Activated CD8-positive, alpha-beta memory T cell treated with anti-CD3 and anti-CD28 coated beads for 48 hours (primary cell): ENCODE results near the gene PCED1B.
"Not testable (repeated sequence)": the region's sequence is repeated elsewhere in the genome, so short reads cannot be mapped to it uniquely, and the experiment has no call there.

Experiments
- DNase-seq, 3 experiments: peaks; one replicate each; pipeline ENCODE4 v3.0.0-alpha.2; 2020; ENCODE audit warnings: low read depth in 2 of 3, low spot score in 2 of 3

PCED1B gene

DNA sequence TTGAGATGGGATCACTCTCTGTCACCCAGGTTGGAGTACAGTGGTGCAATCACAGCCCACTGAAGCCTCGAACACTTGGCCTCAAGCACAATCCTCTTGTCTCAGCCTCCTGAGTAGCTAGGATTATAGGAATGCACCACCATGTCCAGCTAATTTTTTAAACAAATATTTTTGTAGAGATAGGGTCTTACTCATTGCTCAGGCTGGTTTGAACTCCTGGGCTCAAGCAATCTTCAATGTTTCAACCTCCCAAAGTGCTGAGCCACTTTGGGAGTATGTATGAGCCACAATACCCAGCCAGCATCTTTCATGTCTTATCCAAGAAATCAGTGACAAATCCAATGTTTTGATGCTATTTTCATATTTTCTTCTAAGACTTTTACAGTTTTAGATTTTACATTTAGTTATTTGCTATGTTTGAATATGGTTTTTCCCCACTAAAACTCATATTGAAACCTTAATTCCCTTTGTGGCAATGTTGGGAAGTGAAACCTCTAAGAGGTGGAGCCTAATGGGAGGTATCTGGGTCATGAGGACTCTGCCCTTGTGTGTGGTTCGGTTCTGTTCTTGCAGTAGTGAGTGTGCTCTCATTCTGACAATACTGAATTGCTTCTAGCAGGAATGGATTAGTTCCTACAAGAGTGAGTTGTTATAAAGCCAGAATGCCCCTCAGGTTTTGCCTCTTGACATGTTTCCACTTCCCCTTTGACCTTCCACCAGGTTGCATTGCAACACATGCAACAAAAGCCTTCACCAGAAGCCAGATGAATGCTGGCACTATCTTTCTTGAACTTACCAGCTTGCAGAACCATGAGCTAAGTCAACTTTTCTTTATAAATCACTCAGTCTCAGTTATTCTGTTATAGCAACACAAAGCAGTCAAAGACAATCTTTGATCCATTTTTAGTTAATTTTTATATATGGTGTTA is 81.2 kb downstream of the PCED1B start:
- DNase-seq: no peak

GRCh38 chr12:47164116-47164515 is 84.7 kb downstream of the PCED1B start:
- DNase-seq: no peak

GRCh38 chr12:47164724-47165439 is 85.5 kb downstream of the PCED1B start:
- DNase-seq: no peak

- no peak for DNase-seq
Measured at GRCh38 chr12:47165934-47166333, 86.5 kb downstream of the PCED1B start.

DNA sequence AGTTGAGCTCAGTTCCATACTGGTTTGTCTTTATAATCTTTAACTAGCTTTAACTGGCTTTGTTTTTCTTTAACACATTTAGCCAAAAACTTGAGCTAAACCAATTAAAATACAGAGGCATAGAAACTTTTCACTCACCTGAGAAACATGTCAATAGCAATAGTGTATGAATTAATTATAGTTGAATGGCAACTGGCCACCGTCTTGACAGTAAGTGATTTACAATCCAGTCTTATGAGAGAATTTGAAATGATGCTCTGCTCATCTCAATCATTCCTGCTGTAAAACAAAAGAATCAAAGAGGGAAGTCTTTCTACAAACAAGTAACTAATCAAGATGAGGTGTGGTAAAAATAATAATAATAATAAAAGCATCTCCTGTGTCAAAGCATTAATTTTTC is 86.9 kb downstream of the PCED1B start:
- DNase-seq: no peak

DNA sequence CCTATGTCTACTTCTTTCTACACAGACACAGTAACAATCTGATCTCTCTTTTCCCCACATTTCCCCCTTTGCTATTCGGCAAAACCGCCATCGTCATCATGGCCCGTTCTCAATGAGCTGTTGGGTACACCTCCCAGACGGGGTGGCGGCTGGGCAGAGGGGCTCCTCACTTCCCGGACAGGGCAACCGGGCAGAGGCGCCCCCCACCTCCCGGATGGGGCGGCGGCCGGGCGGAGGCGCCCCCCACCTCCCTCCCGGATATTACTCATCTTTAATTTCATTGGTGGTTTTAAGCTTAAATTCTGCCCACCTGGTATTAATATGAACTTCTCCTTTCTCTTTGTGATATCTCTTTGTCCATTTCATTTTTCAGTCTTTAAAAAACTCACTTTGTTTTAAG is 90.9 kb downstream of the PCED1B start:
- DNase-seq: not testable (repeated sequence)

GRCh38 chr12:47178014-47178413 is 98.6 kb downstream of the PCED1B start:
- no peak for DNase-seq

DNA sequence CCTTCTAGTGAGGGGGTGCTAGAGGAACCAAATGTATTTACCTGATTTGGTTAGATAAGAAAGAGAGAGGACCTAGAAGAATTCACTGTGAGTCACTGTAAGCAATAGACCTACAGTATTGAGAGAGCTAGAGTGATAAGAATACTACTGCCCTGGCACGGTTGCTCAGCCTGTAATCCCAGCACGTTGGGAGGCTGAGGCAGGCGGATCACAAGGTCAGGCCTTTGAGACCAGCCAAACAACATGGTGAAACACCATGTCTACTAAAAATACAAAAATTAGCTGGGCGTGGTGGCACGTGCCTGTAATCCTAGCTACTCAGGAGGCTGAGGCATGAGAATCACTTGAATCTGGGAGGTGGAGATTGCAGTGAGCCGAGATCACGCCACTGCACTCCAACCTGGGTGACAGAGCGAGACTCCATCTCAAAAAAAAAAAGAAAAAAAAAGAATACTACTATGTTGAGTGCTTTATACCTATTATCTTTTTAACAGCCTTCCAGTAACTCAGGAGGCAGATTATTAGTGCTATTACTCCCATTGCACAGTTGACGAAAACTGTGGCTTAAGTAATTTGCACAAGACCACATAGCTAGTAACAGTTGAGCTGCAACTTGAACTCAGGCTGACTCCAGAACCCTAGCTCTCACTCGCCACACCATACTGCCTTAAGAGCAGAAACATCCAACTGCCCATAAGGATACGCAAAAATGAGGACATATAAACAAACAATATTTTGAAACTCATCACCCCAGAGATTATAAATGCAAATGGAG is 102.9 kb downstream of the PCED1B start:
- DNase-seq: not testable (repeated sequence)

GRCh38 chr12:47184229-47184628 is 104.8 kb downstream of the PCED1B start:
- DNase-seq: no peak

- DNase-seq: no peak
Measured at GRCh38 chr12:47184813-47185212, 105.4 kb downstream of the PCED1B start.

DNA sequence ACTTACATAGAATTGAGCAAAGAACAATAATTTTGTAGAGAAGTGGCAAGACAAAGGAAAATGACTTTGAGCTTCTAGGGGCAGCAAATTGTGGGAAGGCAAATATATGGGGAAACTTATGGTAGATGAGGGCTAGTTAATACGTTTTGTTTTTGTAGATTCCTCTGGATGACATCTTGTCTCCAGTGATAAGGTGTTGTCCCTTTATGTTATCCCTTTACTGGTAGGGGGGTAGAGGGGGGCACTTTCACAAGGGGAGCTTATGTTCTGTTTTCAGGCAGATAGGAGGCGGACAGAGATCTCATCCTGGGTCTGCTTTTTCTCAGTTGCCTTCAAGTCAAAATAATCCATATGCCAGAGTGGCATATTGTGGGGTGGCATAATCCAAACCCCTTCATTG is 106.8 kb downstream of the PCED1B start:
- no peak for DNase-seq

- DNase-seq: no peak
Measured at GRCh38 chr12:47188576-47189441, 109.4 kb downstream of the PCED1B start.

DNA sequence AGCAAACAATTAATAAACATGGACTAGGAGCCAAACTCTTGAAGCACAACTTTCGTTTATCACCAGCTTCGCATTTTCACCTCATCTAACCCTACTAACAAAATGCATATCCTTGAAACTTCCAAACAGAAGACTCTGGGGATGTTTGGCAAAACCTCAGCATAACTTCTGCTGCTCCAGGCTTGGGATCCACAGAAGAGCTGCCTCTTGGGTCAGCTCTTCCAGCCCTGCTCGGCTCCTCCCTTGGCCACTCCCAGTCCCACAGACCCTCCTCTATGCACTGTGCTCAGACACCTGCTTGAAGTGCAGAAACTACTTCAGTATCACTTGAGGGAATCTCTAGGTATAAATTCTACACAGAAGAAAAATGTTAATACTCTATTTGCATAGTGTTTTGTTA is 110.3 kb downstream of the PCED1B start:
- no peak for DNase-seq

DNA sequence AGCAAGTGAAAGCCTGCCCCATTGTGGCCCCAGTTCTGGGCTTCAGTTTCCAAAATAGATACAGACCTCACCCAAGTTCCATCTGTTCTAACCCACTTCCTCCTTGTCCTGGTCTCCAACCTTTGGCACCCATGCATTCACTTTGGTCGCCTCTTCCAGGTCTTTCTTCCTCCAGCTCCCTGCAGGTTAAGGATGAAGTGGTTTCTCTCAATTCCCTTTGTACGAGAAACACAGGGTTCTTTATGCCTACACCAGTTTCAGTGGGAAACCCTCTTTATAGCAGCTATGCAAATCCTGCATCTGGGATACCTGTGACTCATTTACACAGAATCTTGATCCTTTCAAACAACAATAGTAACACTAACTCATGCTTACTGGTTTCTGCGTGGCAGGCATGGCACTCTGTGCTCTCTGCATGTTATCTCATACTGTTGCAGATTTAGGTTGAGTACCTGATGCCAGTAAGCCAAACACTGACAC is 110.9 kb downstream of the PCED1B start:
- no peak for DNase-seq

GRCh38 chr12:47190905-47191304 is 111.5 kb downstream of the PCED1B start:
- no peak for DNase-seq

DNA sequence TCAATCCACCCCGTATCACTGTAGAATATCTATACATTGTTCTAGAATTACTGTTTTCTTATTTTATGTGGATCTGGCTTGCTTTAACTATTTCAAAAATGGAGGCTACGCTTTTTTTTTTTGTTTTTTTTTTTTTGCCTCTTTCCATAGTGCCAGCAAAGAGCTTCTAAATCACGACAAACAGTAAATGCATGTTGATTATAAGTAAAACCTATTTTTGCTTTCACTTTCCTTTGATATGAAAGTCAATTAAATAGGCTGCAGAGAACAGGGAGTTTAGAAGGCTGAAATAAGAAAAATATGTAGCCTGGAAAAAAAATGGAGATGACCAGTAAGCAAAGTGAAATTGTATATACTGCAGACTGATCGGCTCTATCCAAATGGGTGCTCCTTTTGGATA is 112.6 kb downstream of the PCED1B start:
- no peak for DNase-seq

- DNase-seq: no peak
Measured at GRCh38 chr12:47193066-47193465, 113.6 kb downstream of the PCED1B start.

GRCh38 chr12:47194501-47194900 is 115.1 kb downstream of the PCED1B start:
- DNase-seq: no peak

DNA sequence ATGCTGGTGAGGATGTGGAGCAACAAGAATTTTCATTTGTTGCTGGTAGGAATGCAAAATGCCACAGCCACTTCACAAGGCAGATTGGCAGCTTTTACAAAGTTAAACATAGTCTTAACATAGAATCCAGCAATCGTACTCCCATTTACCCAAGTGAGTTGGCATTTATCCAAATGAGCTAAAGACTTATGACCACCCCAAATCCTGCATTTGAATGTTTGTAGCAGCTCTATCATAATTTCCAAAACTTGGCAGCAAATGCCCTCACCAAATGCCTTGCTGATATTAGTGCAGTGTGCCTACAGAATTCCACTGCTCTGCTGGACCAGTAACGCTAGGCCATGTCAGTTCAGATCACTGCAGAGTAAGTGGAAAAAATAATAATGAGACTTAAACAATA is 121.0 kb downstream of the PCED1B start:
- no peak for DNase-seq

GRCh38 chr12:47201190-47201589 is 121.8 kb downstream of the PCED1B start:
- DNase-seq: not testable (repeated sequence)
